ENCODE results near the gene LRMDA.

DNA sequence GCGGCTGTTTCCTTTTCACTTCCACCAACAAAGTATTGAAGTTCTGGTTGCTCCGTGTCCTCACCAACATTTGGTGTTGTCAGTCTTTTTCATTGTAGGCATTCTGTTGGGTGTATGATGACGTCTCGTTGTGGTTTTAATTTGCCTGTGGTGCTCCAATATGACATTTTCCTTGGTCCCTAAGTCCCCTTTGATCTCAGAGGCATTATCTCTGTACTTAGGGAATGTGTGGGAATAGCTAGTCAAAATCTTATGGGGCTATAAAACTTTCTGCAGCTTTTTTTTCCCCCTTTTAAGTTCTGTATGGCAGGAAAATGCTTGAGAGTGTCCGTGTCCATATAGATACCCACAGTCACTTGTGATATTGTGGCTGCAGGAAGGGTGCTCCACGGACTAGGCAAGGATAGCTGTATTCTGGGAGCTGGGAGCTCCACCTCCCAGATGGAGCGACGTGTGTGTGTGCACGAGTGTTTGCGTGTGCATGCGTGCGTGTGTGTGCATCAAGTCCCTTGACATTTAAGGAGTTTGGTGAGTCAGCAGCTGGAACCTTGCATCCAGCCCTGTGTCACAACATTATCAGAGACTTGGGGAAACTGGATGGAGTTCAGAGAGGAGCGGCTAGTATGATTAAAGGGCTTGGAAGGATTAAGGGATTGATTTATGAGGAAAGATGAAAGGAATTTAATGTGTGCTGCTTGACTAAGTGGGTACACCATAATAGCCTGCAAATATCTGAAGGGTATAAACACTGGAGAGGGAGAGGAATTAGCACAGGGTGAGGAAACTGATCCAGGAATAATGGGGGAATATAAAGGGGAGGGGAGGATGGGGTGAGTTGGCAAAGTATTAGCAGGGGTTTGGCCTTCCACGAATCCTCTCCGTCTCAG, 66.8 kb downstream of the LRMDA start:
- TF ChIP-seq, protein P1, sequence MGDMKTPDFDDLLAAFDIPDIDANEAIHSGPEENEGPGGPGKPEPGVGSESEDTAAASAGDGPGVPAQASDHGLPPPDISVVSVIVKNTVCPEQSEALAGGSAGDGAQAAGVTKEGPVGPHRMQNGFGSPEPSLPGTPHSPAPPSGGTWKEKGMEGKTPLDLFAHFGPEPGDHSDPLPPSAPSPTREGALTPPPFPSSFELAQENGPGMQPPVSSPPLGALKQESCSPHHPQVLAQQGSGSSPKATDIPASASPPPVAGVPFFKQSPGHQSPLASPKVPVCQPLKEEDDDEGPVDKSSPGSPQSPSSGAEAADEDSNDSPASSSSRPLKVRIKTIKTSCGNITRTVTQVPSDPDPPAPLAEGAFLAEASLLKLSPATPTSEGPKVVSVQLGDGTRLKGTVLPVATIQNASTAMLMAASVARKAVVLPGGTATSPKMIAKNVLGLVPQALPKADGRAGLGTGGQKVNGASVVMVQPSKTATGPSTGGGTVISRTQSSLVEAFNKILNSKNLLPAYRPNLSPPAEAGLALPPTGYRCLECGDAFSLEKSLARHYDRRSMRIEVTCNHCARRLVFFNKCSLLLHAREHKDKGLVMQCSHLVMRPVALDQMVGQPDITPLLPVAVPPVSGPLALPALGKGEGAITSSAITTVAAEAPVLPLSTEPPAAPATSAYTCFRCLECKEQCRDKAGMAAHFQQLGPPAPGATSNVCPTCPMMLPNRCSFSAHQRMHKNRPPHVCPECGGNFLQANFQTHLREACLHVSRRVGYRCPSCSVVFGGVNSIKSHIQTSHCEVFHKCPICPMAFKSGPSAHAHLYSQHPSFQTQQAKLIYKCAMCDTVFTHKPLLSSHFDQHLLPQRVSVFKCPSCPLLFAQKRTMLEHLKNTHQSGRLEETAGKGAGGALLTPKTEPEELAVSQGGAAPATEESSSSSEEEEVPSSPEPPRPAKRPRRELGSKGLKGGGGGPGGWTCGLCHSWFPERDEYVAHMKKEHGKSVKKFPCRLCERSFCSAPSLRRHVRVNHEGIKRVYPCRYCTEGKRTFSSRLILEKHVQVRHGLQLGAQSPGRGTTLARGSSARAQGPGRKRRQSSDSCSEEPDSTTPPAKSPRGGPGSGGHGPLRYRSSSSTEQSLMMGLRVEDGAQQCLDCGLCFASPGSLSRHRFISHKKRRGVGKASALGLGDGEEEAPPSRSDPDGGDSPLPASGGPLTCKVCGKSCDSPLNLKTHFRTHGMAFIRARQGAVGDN (IDR thresholded peaks at IDR 0.05): no peak
- no peak for TF ChIP-seq CTCF (IDR thresholded peaks at IDR 0.05 in 2 of 3, conservative IDR thresholded peaks at IDR 0.05 in 1 of 3; ENCODE audit: control insufficient read depth in 2 of 3, extremely low read depth in 1 of 3, insufficient read depth in 1 of 3, low read depth in 3 of 3, low read length in 3 of 3)
- TF ChIP-seq ZNF274 (IDR thresholded peaks at IDR 0.05; ENCODE audit: insufficient read depth, insufficient read length): no peak
- TF ChIP-seq RCOR1 (conservative IDR thresholded peaks at IDR 0.05; ENCODE audit: low read depth, low read length): no peak
- TF ChIP-seq SIN3A (IDR thresholded peaks at IDR 0.05; ENCODE audit: low read depth, low read length): no peak

Measured in GM12878 (cell line).